DMS53 (cell line): ENCODE results near the gene FATE1.

ENCODE experiments used
- DNase-seq: peaks from one replicate; lab custom pipeline; 2025; lab: John Stamatoyannopoulos, UW

FATE1 gene

GRCh38 chrX:151743651-151744470, 28.0 kb downstream of the FATE1 start:
- DNase-seq = no peak

GRCh38 chrX:151745651-151746050, 29.8 kb downstream of the FATE1 start:
- DNase-seq = no peak

GRCh38 chrX:151746502-151746901, 30.7 kb downstream of the FATE1 start:
- DNase-seq = no peak

- no peak for DNase-seq
Measured at GRCh38 chrX:151750511-151750910, 34.7 kb downstream of the FATE1 start.

GRCh38 chrX:151752847-151753246, 37.0 kb downstream of the FATE1 start:
- DNase-seq = no peak

GRCh38 chrX:151753313-151754046, 37.6 kb downstream of the FATE1 start:
- peak; percentile 59 for DNase-seq

GRCh38 chrX:151754047-151754429, 38.2 kb downstream of the FATE1 start:
- DNase-seq = no peak

GRCh38 chrX:151754641-151755215, 38.9 kb downstream of the FATE1 start:
- DNase-seq = no peak

- DNase-seq = no peak
Measured at GRCh38 chrX:151759041-151759708, 43.3 kb downstream of the FATE1 start.

- DNase-seq = no peak
Measured at GRCh38 chrX:151762802-151763201, 47.0 kb downstream of the FATE1 start.

GRCh38 chrX:151763711-151764110, 47.9 kb downstream of the FATE1 start:
- no peak for DNase-seq

GRCh38 chrX:151765026-151765425, 49.2 kb downstream of the FATE1 start:
- no peak for DNase-seq

- DNase-seq = no peak
Measured at GRCh38 chrX:151771726-151772125, 55.9 kb downstream of the FATE1 start.
